ENCODE data around the gene PLCB1. TPM values are rescaled to one million over a fixed set of nuclear protein-coding genes. Genes with fewer than 3 reads are reported as not detected.

The PLCB1 gene
- total RNA-seq, 1 experiment from 2014 or later: 11.3 TPM

- DNase-seq (ENCODE audit: low spot score): no peak
- no peak for TF ChIP-seq ZSCAN18 (CRISPR knock-in tag; IDR thresholded peaks at IDR 0.05)
- TF ChIP-seq, protein P1, sequence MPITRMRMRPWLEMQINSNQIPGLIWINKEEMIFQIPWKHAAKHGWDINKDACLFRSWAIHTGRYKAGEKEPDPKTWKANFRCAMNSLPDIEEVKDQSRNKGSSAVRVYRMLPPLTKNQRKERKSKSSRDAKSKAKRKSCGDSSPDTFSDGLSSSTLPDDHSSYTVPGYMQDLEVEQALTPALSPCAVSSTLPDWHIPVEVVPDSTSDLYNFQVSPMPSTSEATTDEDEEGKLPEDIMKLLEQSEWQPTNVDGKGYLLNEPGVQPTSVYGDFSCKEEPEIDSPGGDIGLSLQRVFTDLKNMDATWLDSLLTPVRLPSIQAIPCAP (CRISPR knock-in tag; IDR thresholded peaks at IDR 0.05): no peak
- peaks cover 4% of the 10 kb centered on the region for H3K4me1 Mint-ChIP-seq
- no peaks in the 10 kb centered on the region for H3K27me3 Mint-ChIP-seq (ENCODE audit: low read depth)
- H3K4me3 Mint-ChIP-seq: no peak overlapping the region
- no peak for ATAC-seq
- ChIA-PET CTCF (no interaction called here), POLR2A (no interaction called here)
- H3K27ac Mint-ChIP-seq: no peak overlapping the region; the same call in 1 of the 2 replicates
- H3K36me3 Mint-ChIP-seq: no peaks in the 10 kb centered on the region
- H3K9me3 Mint-ChIP-seq: no peaks in the 10 kb centered on the region
Measured at GRCh38 chr20:8635048-8635572, 503.0 kb downstream of the PLCB1 start.

DNA sequence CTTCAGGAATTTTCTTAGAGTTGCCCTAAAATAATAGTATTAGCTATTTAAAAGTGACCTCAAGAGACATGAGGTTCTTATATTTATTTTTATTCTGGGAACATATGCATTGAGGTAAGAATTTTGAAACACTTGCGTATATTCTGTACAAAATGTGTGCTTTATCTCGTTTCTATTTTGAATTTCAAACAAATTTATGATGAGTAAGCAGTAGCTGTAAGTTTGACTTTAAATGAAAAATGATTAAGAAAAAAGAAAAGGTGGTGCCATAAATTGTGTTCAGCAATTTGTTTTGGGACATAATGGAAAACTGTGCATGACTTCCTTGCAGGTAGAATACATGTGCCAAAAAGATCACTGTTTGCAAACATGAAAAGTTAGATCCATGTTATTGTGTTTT is 503.8 kb downstream of the PLCB1 start:
- Mint-ChIP-seq H3K4me3 (no peak overlapping the region), H3K9me3 (no peaks in the 10 kb centered on the region), H3K36me3 (no peaks in the 10 kb centered on the region), H3K27ac (no peak overlapping the region), H3K27me3 (ENCODE audit: low read depth) (no peaks in the 10 kb centered on the region), H3K4me1 (peaks cover 10% of the 10 kb centered on the region)
- CTCF ChIA-PET: no interaction called here
- DNase-seq (ENCODE audit: low spot score): no peak
- POLR2A ChIA-PET: no interaction called here
- ATAC-seq: no peak
- TF ChIP-seq ETV6 (CRISPR knock-in tag; IDR thresholded peaks at IDR 0.05): no peak
- TF ChIP-seq NFE2L1 (CRISPR knock-in tag; IDR thresholded peaks at IDR 0.05): no peak
- no peak for TF ChIP-seq NFYB (CRISPR knock-in tag; conservative IDR thresholded peaks at IDR 0.05; ENCODE audit: low read depth)
- TF ChIP-seq NR3C1 (CRISPR knock-in tag; conservative IDR thresholded peaks at IDR 0.05; ENCODE audit: low read depth): no peak
- TF ChIP-seq FOXP4 (CRISPR knock-in tag; IDR thresholded peaks at IDR 0.05): no peak
- TF ChIP-seq GTF2I (CRISPR knock-in tag; conservative IDR thresholded peaks at IDR 0.05): no peak
- TF ChIP-seq SMAD3 (CRISPR knock-in tag; IDR thresholded peaks at IDR 0.05; ENCODE audit: borderline replicate concordance): no peak
- no peak for TF ChIP-seq E2F5 (CRISPR knock-in tag; IDR thresholded peaks at IDR 0.05)
- TF ChIP-seq, protein P2, sequence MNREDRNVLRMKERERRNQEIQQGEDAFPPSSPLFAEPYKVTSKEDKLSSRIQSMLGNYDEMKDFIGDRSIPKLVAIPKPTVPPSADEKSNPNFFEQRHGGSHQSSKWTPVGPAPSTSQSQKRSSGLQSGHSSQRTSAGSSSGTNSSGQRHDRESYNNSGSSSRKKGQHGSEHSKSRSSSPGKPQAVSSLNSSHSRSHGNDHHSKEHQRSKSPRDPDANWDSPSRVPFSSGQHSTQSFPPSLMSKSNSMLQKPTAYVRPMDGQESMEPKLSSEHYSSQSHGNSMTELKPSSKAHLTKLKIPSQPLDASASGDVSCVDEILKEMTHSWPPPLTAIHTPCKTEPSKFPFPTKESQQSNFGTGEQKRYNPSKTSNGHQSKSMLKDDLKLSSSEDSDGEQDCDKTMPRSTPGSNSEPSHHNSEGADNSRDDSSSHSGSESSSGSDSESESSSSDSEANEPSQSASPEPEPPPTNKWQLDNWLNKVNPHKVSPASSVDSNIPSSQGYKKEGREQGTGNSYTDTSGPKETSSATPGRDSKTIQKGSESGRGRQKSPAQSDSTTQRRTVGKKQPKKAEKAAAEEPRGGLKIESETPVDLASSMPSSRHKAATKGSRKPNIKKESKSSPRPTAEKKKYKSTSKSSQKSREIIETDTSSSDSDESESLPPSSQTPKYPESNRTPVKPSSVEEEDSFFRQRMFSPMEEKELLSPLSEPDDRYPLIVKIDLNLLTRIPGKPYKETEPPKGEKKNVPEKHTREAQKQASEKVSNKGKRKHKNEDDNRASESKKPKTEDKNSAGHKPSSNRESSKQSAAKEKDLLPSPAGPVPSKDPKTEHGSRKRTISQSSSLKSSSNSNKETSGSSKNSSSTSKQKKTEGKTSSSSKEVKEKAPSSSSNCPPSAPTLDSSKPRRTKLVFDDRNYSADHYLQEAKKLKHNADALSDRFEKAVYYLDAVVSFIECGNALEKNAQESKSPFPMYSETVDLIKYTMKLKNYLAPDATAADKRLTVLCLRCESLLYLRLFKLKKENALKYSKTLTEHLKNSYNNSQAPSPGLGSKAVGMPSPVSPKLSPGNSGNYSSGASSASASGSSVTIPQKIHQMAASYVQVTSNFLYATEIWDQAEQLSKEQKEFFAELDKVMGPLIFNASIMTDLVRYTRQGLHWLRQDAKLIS (CRISPR knock-in tag; IDR thresholded peaks at IDR 0.05; ENCODE audit: borderline replicate concordance): no peak
- TF ChIP-seq AR (CRISPR knock-in tag; IDR thresholded peaks at IDR 0.05): no peak
- TF ChIP-seq JUN (CRISPR knock-in tag; IDR thresholded peaks at IDR 0.05): no peak
- TF ChIP-seq ELF4 (CRISPR knock-in tag; IDR thresholded peaks at IDR 0.05; ENCODE audit: low read depth): no peak
- no peak for TF ChIP-seq JAZF1 (CRISPR knock-in tag; IDR thresholded peaks at IDR 0.05)
- no peak for TF ChIP-seq ZNF263 (CRISPR knock-in tag; IDR thresholded peaks at IDR 0.05; ENCODE audit: low read depth)
- TF ChIP-seq ZNF423 (CRISPR knock-in tag; IDR thresholded peaks at IDR 0.05): no peak
- no peak for TF ChIP-seq TCF7 (CRISPR knock-in tag; IDR thresholded peaks at IDR 0.05; ENCODE audit: low read depth)
- TF ChIP-seq ZNF317 (CRISPR knock-in tag; IDR thresholded peaks at IDR 0.05; ENCODE audit: borderline replicate concordance, low read depth): no peak
- no peak for TF ChIP-seq SMAD4 (CRISPR knock-in tag; IDR thresholded peaks at IDR 0.05)

Measured in WTC11 (cell line).